Endothelial cell of umbilical vein (primary cell): ENCODE results near the gene KRTAP5-6.

ENCODE experiments used
- EZH2 ChIP-seq: IDR thresholded peaks from 2 replicates; pipeline ENCODE4 v1.6.1; 2012; ENCODE audit warnings: borderline replicate concordance, low read depth, mild to moderate bottlenecking, moderate library complexity, low read length, inconsistent platforms; ENCODE audit not compliant: severe bottlenecking
- FOS ChIP-seq: IDR thresholded peaks from 2 replicates; pipeline ENCODE4 v1.6.1; 2011; ENCODE audit warnings: mild to moderate bottlenecking, low read length, moderate library complexity, borderline replicate concordance; ENCODE audit not compliant: insufficient read depth
- JUN ChIP-seq: IDR thresholded peaks from 2 replicates; pipeline ENCODE4 v1.6.1; 2011; ENCODE audit warnings: borderline replicate concordance, low read depth; ENCODE audit not compliant: insufficient read length, insufficient read depth
- POLR2A ChIP-seq: IDR thresholded peaks from 2 replicates; pipeline ENCODE4 v1.6.1; 2012; ENCODE audit warnings: low read depth, mild to moderate bottlenecking, control low read depth, low read length
- POLR2AphosphoS5 ChIP-seq: IDR thresholded peaks from 2 replicates; pipeline ENCODE4 v1.6.1; 2012; ENCODE audit warnings: low read depth, mild to moderate bottlenecking, control low read depth, low read length, moderate library complexity; ENCODE audit not compliant: insufficient read depth
- TF ChIP-seq, protein P1 (sequence below), 2 donors: IDR thresholded peaks; 1 replicate in 1 of 2; 2 replicates in 1 of 2; pipeline ENCODE4 v1.5.1; 2011; ENCODE audit warnings: low read length in 2 of 2, mild to moderate bottlenecking in 2 of 2, moderate library complexity in 2 of 2, control low read depth in 1 of 2, inconsistent platforms in 1 of 2, low read depth in 1 of 2; ENCODE audit not compliant: insufficient read depth in 1 of 2; ENCODE audit errors: extremely low read depth in 1 of 2

DNA sequence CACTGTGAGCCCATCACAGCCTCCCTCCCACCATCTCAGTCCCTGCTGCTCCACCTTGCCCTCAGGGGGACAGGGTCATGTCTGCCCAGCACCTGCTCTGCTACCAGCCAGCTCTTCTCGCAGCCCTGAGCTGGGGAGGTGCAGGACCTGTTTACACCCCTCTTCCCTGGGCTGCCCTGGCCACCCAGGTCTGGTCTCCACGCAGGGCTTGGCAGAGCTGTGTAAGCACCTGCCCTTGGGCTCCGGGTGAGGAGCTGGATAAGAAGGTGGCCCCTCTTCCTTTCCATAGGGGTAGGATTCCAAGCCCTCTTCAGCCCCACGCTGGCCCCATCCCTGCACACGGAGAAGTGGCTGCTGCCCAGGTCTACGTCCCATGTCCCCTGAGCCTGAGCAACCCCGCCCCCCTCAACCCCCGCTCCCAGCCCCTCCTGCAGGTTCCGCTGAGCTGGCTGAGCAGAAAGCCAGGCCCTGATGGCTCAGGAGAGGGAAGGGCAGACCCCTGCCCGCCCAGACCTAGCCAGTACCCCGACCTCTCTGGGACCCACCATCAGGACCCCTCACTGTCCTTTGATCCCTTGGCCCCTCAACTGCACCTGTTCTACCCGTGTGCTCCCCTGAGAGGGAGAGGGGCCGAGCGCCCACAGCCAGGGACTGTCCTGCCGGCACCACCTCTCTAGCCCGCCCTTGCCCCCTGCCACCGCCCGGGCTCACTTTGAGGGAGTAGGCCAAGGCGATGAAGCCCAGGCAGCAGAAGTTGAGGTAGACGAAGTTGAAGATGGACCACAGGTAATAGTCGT, 50.2 kb downstream of the KRTAP5-6 start:
- TF ChIP-seq, protein P1, sequence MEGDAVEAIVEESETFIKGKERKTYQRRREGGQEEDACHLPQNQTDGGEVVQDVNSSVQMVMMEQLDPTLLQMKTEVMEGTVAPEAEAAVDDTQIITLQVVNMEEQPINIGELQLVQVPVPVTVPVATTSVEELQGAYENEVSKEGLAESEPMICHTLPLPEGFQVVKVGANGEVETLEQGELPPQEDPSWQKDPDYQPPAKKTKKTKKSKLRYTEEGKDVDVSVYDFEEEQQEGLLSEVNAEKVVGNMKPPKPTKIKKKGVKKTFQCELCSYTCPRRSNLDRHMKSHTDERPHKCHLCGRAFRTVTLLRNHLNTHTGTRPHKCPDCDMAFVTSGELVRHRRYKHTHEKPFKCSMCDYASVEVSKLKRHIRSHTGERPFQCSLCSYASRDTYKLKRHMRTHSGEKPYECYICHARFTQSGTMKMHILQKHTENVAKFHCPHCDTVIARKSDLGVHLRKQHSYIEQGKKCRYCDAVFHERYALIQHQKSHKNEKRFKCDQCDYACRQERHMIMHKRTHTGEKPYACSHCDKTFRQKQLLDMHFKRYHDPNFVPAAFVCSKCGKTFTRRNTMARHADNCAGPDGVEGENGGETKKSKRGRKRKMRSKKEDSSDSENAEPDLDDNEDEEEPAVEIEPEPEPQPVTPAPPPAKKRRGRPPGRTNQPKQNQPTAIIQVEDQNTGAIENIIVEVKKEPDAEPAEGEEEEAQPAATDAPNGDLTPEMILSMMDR (IDR thresholded peaks at IDR 0.05; ENCODE audit: extremely low read depth in 1 of 2, insufficient read depth in 1 of 2, low read depth in 1 of 2, low read length in 2 of 2) = no peak
- TF ChIP-seq POLR2A = no peak
- TF ChIP-seq POLR2AphosphoS5 = no peak
- TF ChIP-seq JUN = no peak
- no peak for TF ChIP-seq EZH2
- TF ChIP-seq FOS = no peak
